T-helper 1 cell treated with Interleukin-12 subunit alpha and Interleukin-12 subunit beta and Interleukin-4 antibody, amounts not matched to agents 30 μg/mL and 1 μg/mL, for 36 hours (primary cell): ENCODE measurements around the gene RRH.
"Not testable (repeated sequence)": the region's sequence is repeated elsewhere in the genome, so short reads cannot be mapped to it uniquely, and the experiment has no call there.

Source experiments
- H3K27ac Mint-ChIP-seq: one replicate; pipeline ENCODE4 v1.8.0; 2021; ENCODE audit warnings: mild to moderate bottlenecking, mixed read lengths
- H3K27me3 Mint-ChIP-seq: one replicate; pipeline ENCODE4 v1.8.0; 2021; ENCODE audit warnings: low read depth, mixed read lengths
- H3K36me3 Mint-ChIP-seq: one replicate; pipeline ENCODE4 v1.8.0; 2021; ENCODE audit warnings: low read depth, mixed read lengths
- H3K4me1 Mint-ChIP-seq: one replicate; pipeline ENCODE4 v1.8.0; 2021; ENCODE audit warnings: low read depth, mixed read lengths
- H3K4me3 Mint-ChIP-seq: one replicate; pipeline ENCODE4 v1.8.0; 2021; ENCODE audit warnings: mild to moderate bottlenecking, moderate library complexity, mixed read lengths
- H3K9me3 Mint-ChIP-seq: one replicate; pipeline ENCODE4 v1.8.0; 2021; ENCODE audit warnings: mixed read lengths

RRH gene

GRCh38 chr4:109827672-109828071 is at the start of gene RRH:
Gene RRH (plus strand): TSS chr4:109827972. CDS start chr4:109828028, 56 bp downstream.
- H3K4me1 Mint-ChIP-seq: no peaks in the 10 kb centered on the region
- H3K27ac Mint-ChIP-seq: no peak within 1 kb of the TSS
- no peaks in the 10 kb centered on the region for H3K9me3 Mint-ChIP-seq
- H3K36me3 Mint-ChIP-seq: peaks cover 16% of the 10 kb centered on the region
- H3K4me3 Mint-ChIP-seq: no peak within 1 kb of the TSS
- H3K27me3 Mint-ChIP-seq: no peaks in the 10 kb centered on the region

GRCh38 chr4:109782092-109782491 is 45.7 kb upstream of the RRH start:
- not testable (repeated sequence) for H3K27ac Mint-ChIP-seq, H3K9me3 Mint-ChIP-seq, H3K4me1 Mint-ChIP-seq, H3K36me3 Mint-ChIP-seq, H3K4me3 Mint-ChIP-seq
- peaks cover 27% of the 10 kb centered on the region for H3K27me3 Mint-ChIP-seq

- Mint-ChIP-seq H3K4me3 (no peak overlapping the region), H3K4me1 (no peaks in the 10 kb centered on the region), H3K27me3 (peaks cover 58% of the 10 kb centered on the region), H3K36me3 (no peaks in the 10 kb centered on the region), H3K9me3 (no peaks in the 10 kb centered on the region), H3K27ac (no peak overlapping the region)
Observed at GRCh38 chr4:109786846-109787245, 40.9 kb upstream of the RRH start.

- H3K4me1 Mint-ChIP-seq: no peaks in the 10 kb centered on the region
- no peak overlapping the region for H3K27ac Mint-ChIP-seq
- no peak overlapping the region for H3K4me3 Mint-ChIP-seq
- peaks cover 58% of the 10 kb centered on the region for H3K27me3 Mint-ChIP-seq
- H3K36me3 Mint-ChIP-seq: no peaks in the 10 kb centered on the region
- peaks cover 2% of the 10 kb centered on the region for H3K9me3 Mint-ChIP-seq
Observed at GRCh38 chr4:109787807-109788206, 40.0 kb upstream of the RRH start.

- H3K27ac Mint-ChIP-seq: no peak overlapping the region
- peaks cover 42% of the 10 kb centered on the region for H3K27me3 Mint-ChIP-seq
- no peaks in the 10 kb centered on the region for H3K36me3 Mint-ChIP-seq
- no peak overlapping the region for H3K4me3 Mint-ChIP-seq
- no peaks in the 10 kb centered on the region for H3K4me1 Mint-ChIP-seq
- peaks cover 23% of the 10 kb centered on the region for H3K9me3 Mint-ChIP-seq
Observed at GRCh38 chr4:109795059-109795458, 32.7 kb upstream of the RRH start.

GRCh38 chr4:109798866-109799265 is 28.9 kb upstream of the RRH start:
- no peak overlapping the region for H3K4me3 Mint-ChIP-seq
- H3K4me1 Mint-ChIP-seq: no peaks in the 10 kb centered on the region
- peaks cover 17% of the 10 kb centered on the region for H3K27me3 Mint-ChIP-seq
- H3K27ac Mint-ChIP-seq: no peak overlapping the region
- no peaks in the 10 kb centered on the region for H3K36me3 Mint-ChIP-seq
- H3K9me3 Mint-ChIP-seq: peaks cover 18% of the 10 kb centered on the region

GRCh38 chr4:109801099-109801789 is 26.5 kb upstream of the RRH start:
- H3K4me1 Mint-ChIP-seq: no peaks in the 10 kb centered on the region
- peaks cover 3% of the 10 kb centered on the region for H3K9me3 Mint-ChIP-seq
- H3K4me3 Mint-ChIP-seq: no peak overlapping the region
- no peaks in the 10 kb centered on the region for H3K36me3 Mint-ChIP-seq
- peaks cover 16% of the 10 kb centered on the region for H3K27me3 Mint-ChIP-seq
- no peak overlapping the region for H3K27ac Mint-ChIP-seq

- Mint-ChIP-seq H3K9me3 (no peaks in the 10 kb centered on the region), H3K36me3 (no peaks in the 10 kb centered on the region), H3K27me3 (peaks cover 18% of the 10 kb centered on the region), H3K4me1 (no peaks in the 10 kb centered on the region), H3K27ac (no peak within 1 kb of the TSS), H3K4me3 (no peak within 1 kb of the TSS)
Observed at GRCh38 chr4:109801895-109802319, 25.9 kb upstream of the RRH start, which contains the start of gene CFI. Gene CFI (minus strand): TSS chr4:109801999. CDS start chr4:109801971, 28 bp downstream.

- no peak overlapping the region for H3K4me3 Mint-ChIP-seq
- H3K4me1 Mint-ChIP-seq: no peaks in the 10 kb centered on the region
- no peaks in the 10 kb centered on the region for H3K36me3 Mint-ChIP-seq
- H3K27me3 Mint-ChIP-seq: peaks cover 9% of the 10 kb centered on the region
- H3K9me3 Mint-ChIP-seq: no peaks in the 10 kb centered on the region
- H3K27ac Mint-ChIP-seq: no peak overlapping the region
Observed at GRCh38 chr4:109803924-109804571, 23.7 kb upstream of the RRH start.

GRCh38 chr4:109809655-109810054 is 18.1 kb upstream of the RRH start:
- no peak overlapping the region for H3K4me3 Mint-ChIP-seq
- H3K27ac Mint-ChIP-seq: no peak overlapping the region

GRCh38 chr4:109810552-109811387 is 17.0 kb upstream of the RRH start:
- H3K27me3 Mint-ChIP-seq: peaks cover 9% of the 10 kb centered on the region

More at GRCh38 chr4:109809655-109810054, 18.1 kb upstream of the RRH start:
- H3K27me3 Mint-ChIP-seq: peaks cover 9% of the 10 kb centered on the region
- peaks cover 9% of the 10 kb centered on the region for H3K4me1 Mint-ChIP-seq
- H3K36me3 Mint-ChIP-seq: no peaks in the 10 kb centered on the region
- no peaks in the 10 kb centered on the region for H3K9me3 Mint-ChIP-seq

GRCh38 chr4:109811707-109812106 is 16.1 kb upstream of the RRH start:
- Mint-ChIP-seq H3K9me3 (no peaks in the 10 kb centered on the region), H3K27me3 (peaks cover 4% of the 10 kb centered on the region), H3K4me1 (peaks cover 22% of the 10 kb centered on the region), H3K36me3 (peaks cover 8% of the 10 kb centered on the region), H3K4me3 (no peak overlapping the region), H3K27ac (no peak overlapping the region)

More at GRCh38 chr4:109810552-109811387, 17.0 kb upstream of the RRH start:
- H3K27ac Mint-ChIP-seq: no peak overlapping the region
- no peak overlapping the region for H3K4me3 Mint-ChIP-seq
- no peaks in the 10 kb centered on the region for H3K9me3 Mint-ChIP-seq
- peaks cover 5% of the 10 kb centered on the region for H3K36me3 Mint-ChIP-seq
- H3K4me1 Mint-ChIP-seq: peaks cover 12% of the 10 kb centered on the region

- peaks cover 32% of the 10 kb centered on the region for H3K36me3 Mint-ChIP-seq
- H3K9me3 Mint-ChIP-seq: no peaks in the 10 kb centered on the region
- peaks cover 43% of the 10 kb centered on the region for H3K4me1 Mint-ChIP-seq
- peak within 1 kb of the TSS; percentile 95 for H3K27ac Mint-ChIP-seq
- H3K27me3 Mint-ChIP-seq: no peaks in the 10 kb centered on the region
- H3K4me3 Mint-ChIP-seq: peak within 1 kb of the TSS; percentile 99
Observed at GRCh38 chr4:109815151-109816081, 12.4 kb upstream of the RRH start, which contains the start of gene GAR1. Gene GAR1 (plus strand): TSS chr4:109815762. CDS start chr4:109816165, 403 bp downstream.

GRCh38 chr4:109816082-109816442 is 11.7 kb upstream of the RRH start:
- H3K27ac Mint-ChIP-seq: peak overlapping the region; percentile 95
- H3K36me3 Mint-ChIP-seq: peaks cover 36% of the 10 kb centered on the region
- H3K4me3 Mint-ChIP-seq: peak overlapping the region; percentile 99
- H3K9me3 Mint-ChIP-seq: no peaks in the 10 kb centered on the region
- no peaks in the 10 kb centered on the region for H3K27me3 Mint-ChIP-seq
- peaks cover 44% of the 10 kb centered on the region for H3K4me1 Mint-ChIP-seq
